HEK293 (cell line): ENCODE measurements around the gene CXorf66.

ENCODE experiments used
- CTCF ChIA-PET: fragments of 350-600 bp; formaldehyde crosslinking; extraction: SDS; loops from one replicate; lab custom pipeline; 2021; ENCODE audit warnings: antibody characterized with exemption; lab: Yijun Ruan, JAX
- POLR2A ChIA-PET: fragments of 300-600 bp; formaldehyde crosslinking; extraction: SDS; loops from one replicate; lab custom pipeline; 2020; ENCODE audit warnings: antibody characterized with exemption, inconsistent platforms; lab: Yijun Ruan, JAX
- H3K27ac ChIP-seq: fragments of 200-500 bp; sonication (Bioruptor generic); 2 replicates; pipeline ENCODE4 v1.5.1; 2014; ENCODE audit warnings: low read depth, low read length, control low read depth, inconsistent platforms; ENCODE audit errors: extremely low read depth
- H3K36me3 ChIP-seq, 2 experiments: fragments of 200-500 bp in 1 of 2; sonication (Bioruptor generic) in 1 of 2; 1 replicate in 1 of 2; 2 replicates in 1 of 2; pipeline ENCODE4 v1.5.1; 2014 to 2017; ENCODE audit warnings: inconsistent platforms in 2 of 2, low read length in 2 of 2; ENCODE audit not compliant: control insufficient read depth in 2 of 2, insufficient read depth in 1 of 2
- H3K4me1 ChIP-seq: fragments of 200-500 bp; sonication (Bioruptor generic); 2 replicates; pipeline ENCODE4 v1.5.1; 2014; ENCODE audit warnings: mild to moderate bottlenecking, low read length, inconsistent platforms; ENCODE audit not compliant: control insufficient read depth, insufficient read depth
- H3K4me3 ChIP-seq: 2 replicates; pipeline ENCODE4 v1.5.1; 2011; ENCODE audit warnings: low read depth, mild to moderate bottlenecking, control low read depth, low read length, moderate library complexity
- H3K9me3 ChIP-seq: fragments of 200-500 bp; sonication (Bioruptor generic); 2 replicates; pipeline ENCODE4 v1.5.1; 2014; ENCODE audit warnings: low read depth, low read length, inconsistent platforms; ENCODE audit not compliant: control insufficient read depth, insufficient read depth
- KLF8 ChIP-seq: fragments of 450-650 bp; formaldehyde crosslinking; IDR thresholded peaks from 2 replicates; pipeline ENCODE4 v1.5.1; 2016; ENCODE audit warnings: missing biosample characterization, missing genetic modification characterization
- PBX3 ChIP-seq: sonication (generic); formaldehyde crosslinking; IDR thresholded peaks from 2 replicates; pipeline ENCODE4 v1.8.1; 2022; ENCODE audit warnings: mild to moderate bottlenecking, moderate library complexity, missing genetic modification reagents
- TSHZ1 ChIP-seq: fragments of 450-650 bp; formaldehyde crosslinking; IDR thresholded peaks from 2 replicates; pipeline ENCODE4 v1.5.1; 2016; ENCODE audit warnings: missing biosample characterization, missing genetic modification characterization, borderline replicate concordance
- ZNF146 ChIP-seq: fragments of 450-650 bp; formaldehyde crosslinking; IDR thresholded peaks from 2 replicates; pipeline ENCODE4 v1.5.1; 2016; ENCODE audit warnings: missing biosample characterization, missing genetic modification characterization
- ZNF16 ChIP-seq: fragments of 450-650 bp; formaldehyde crosslinking; IDR thresholded peaks from 2 replicates; pipeline ENCODE4 v1.5.1; 2016; ENCODE audit warnings: low read depth, missing biosample characterization, missing genetic modification characterization
- ZNF19 ChIP-seq: fragments of 450-650 bp; formaldehyde crosslinking; IDR thresholded peaks from 2 replicates; pipeline ENCODE4; 2016; ENCODE audit warnings: missing biosample characterization, missing genetic modification characterization, low read depth
- ZNF398 ChIP-seq: fragments of 450-650 bp; formaldehyde crosslinking; IDR thresholded peaks from 2 replicates; pipeline ENCODE4 v1.5.1; 2017; ENCODE audit warnings: missing biosample characterization, missing genetic modification characterization
- ZNF433 ChIP-seq: fragments of 450-650 bp; formaldehyde crosslinking; IDR thresholded peaks from 2 replicates; pipeline ENCODE4 v1.5.1; 2016; ENCODE audit warnings: missing biosample characterization, missing genetic modification characterization, low read depth
- ZNF513 ChIP-seq: fragments of 450-650 bp; IDR thresholded peaks from 2 replicates; pipeline ENCODE4 v1.5.1; 2018; ENCODE audit warnings: missing biosample characterization, missing genetic modification characterization
- ZNF660 ChIP-seq: fragments of 450-650 bp; IDR thresholded peaks from 2 replicates; pipeline ENCODE4 v1.5.1; 2018; ENCODE audit warnings: missing biosample characterization, mild to moderate bottlenecking, missing genetic modification characterization
- ZNF664 ChIP-seq: fragments of 450-650 bp; formaldehyde crosslinking; IDR thresholded peaks from 2 replicates; pipeline ENCODE4 v1.5.1; 2016; ENCODE audit warnings: missing biosample characterization, missing genetic modification characterization
- ZSCAN23 ChIP-seq: fragments of 450-650 bp; formaldehyde crosslinking; IDR thresholded peaks from 2 replicates; pipeline ENCODE4 v1.5.1; 2016; ENCODE audit warnings: missing biosample characterization, missing genetic modification characterization
- TF ChIP-seq, protein P1 (sequence below): fragments of 450-650 bp; formaldehyde crosslinking; IDR thresholded peaks from 2 replicates; pipeline ENCODE4 v1.5.0; 2017; ENCODE audit warnings: missing biosample characterization, missing genetic modification characterization, borderline replicate concordance
- TF ChIP-seq, protein P2 (sequence below): fragments of 450-650 bp; formaldehyde crosslinking; IDR thresholded peaks from 2 replicates; pipeline ENCODE4 v1.5.1; 2016; ENCODE audit warnings: missing biosample characterization, missing genetic modification characterization

CXorf66 gene

GRCh38 chrX:139909712-139910111, 55.6 kb downstream of the CXorf66 start (continued):
- TF ChIP-seq ZNF513 (no peak), KLF8 (tag by site-specific recombination) (no peak), ZNF19 (tag by site-specific recombination) (no peak)
- TF ChIP-seq, protein P1, sequence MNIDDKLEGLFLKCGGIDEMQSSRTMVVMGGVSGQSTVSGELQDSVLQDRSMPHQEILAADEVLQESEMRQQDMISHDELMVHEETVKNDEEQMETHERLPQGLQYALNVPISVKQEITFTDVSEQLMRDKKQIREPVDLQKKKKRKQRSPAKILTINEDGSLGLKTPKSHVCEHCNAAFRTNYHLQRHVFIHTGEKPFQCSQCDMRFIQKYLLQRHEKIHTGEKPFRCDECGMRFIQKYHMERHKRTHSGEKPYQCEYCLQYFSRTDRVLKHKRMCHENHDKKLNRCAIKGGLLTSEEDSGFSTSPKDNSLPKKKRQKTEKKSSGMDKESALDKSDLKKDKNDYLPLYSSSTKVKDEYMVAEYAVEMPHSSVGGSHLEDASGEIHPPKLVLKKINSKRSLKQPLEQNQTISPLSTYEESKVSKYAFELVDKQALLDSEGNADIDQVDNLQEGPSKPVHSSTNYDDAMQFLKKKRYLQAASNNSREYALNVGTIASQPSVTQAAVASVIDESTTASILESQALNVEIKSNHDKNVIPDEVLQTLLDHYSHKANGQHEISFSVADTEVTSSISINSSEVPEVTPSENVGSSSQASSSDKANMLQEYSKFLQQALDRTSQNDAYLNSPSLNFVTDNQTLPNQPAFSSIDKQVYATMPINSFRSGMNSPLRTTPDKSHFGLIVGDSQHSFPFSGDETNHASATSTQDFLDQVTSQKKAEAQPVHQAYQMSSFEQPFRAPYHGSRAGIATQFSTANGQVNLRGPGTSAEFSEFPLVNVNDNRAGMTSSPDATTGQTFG (tag by site-specific recombination), result no peak

DNA sequence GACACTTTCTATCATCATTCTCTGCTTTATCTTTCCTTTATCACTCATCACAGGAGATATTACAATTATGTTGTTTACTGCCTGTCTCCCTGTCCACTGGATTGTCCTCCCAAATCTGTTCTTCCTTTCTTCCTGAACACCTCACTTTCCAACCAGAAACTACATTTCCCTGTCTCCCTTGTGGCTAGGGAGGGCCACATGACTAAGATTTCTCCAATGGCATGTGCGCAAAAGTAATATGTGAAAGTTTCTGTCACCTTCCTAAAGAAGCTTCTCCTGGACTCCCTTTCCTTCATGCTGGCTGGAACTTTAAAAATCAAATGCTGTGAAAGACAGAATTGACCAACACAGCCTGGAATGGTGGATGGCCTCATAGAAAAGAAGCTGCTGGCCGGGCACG, 58.2 kb downstream of the CXorf66 start:
- Histone ChIP-seq H3K36me3 (no peaks in the 10 kb centered on the region; a peak in 1 of 3 replicates), H3K27ac (no peak overlapping the region), H3K9me3 (no peaks in the 10 kb centered on the region), H3K4me1 (peaks cover 19% of the 10 kb centered on the region)
- TF ChIP-seq, protein P2, sequence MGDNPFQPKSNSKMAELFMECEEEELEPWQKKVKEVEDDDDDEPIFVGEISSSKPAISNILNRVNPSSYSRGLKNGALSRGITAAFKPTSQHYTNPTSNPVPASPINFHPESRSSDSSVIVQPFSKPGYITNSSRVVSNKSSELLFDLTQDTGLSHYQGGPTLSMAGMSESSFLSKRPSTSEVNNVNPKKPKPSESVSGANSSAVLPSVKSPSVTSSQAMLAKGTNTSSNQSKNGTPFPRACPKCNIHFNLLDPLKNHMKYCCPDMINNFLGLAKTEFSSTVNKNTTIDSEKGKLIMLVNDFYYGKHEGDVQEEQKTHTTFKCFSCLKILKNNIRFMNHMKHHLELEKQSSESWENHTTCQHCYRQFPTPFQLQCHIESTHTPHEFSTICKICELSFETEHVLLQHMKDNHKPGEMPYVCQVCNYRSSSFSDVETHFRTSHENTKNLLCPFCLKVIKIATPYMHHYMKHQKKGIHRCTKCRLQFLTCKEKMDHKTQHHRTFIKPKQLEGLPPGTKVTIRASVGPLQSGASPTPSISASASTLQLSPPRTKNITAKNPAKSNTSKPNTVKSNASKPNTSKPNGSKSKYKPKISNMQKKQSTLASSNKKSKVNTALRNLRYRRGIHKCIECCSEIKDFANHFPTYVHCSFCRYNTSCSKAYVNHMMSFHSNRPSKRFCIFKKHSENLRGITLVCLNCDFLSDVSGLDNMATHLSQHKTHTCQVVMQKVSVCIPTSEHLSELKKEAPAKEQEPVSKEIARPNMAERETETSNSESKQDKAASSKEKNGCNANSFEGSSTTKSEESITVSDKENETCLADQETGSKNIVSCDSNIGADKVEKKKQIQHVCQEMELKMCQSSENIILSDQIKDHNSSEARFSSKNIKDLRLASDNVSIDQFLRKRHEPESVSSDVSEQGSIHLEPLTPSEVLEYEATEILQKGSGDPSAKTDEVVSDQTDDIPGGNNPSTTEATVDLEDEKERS (tag by site-specific recombination), result no peak
- TF ChIP-seq ZNF660 (tag by site-specific recombination) (no peak), KLF8 (tag by site-specific recombination) (no peak), ZNF16 (tag by site-specific recombination) (no peak), ZSCAN23 (tag by site-specific recombination) (no peak), TSHZ1 (tag by site-specific recombination) (no peak), PBX3 (no peak), ZNF146 (no peak), ZNF398 (no peak), ZNF664 (tag by site-specific recombination) (no peak), ZNF433 (tag by site-specific recombination) (no peak)
- TF ChIP-seq, protein P1 (tag by site-specific recombination), result no peak
- TF ChIP-seq, all 188 proteins: peak for 0
- ChIA-PET CTCF (no interaction called here), POLR2A (interaction anchor here (0.6 kb wide), 1 partner anchor 265 kb away, joined by 4 read pairs; no protein-coding TSS in a partner anchor)
- no peak overlapping the region for H3K4me3 ChIP-seq
